Activated naive CD4-positive, alpha-beta T cell treated with anti-CD3 and anti-CD28 coated beads, Interleukin-2, amount 10 ng/mL, durations not matched to agents 7 days and 5 days (primary cell): Measurements from ENCODE around the gene C1orf115.

Experiments used
- CTCF ChIA-PET: fragments of 350-600 bp; sonication (Branson Sonifier 250); formaldehyde crosslinking; loops from one replicate; lab custom pipeline; 2021; ENCODE audit warnings: antibody characterized with exemption; lab: Charles Lee
- DNase-seq: peaks from one replicate; pipeline ENCODE4 v3.0.0-alpha.2; 2020
- H3K27ac Mint-ChIP-seq: one replicate; pipeline ENCODE4 v1.8.0; 2021; ENCODE audit warnings: mild to moderate bottlenecking, moderate library complexity, mixed read lengths
- H3K27me3 Mint-ChIP-seq: one replicate; pipeline ENCODE4 v1.8.0; 2021; ENCODE audit warnings: mild to moderate bottlenecking, mixed read lengths
- H3K36me3 Mint-ChIP-seq: one replicate; pipeline ENCODE4 v1.8.0; 2021; ENCODE audit warnings: mixed read lengths
- H3K4me1 Mint-ChIP-seq: one replicate; pipeline ENCODE4 v1.8.0; 2021; ENCODE audit warnings: mixed read lengths
- H3K4me3 Mint-ChIP-seq: one replicate; pipeline ENCODE4 v1.8.0; 2021; ENCODE audit warnings: mild to moderate bottlenecking, moderate library complexity, mixed read lengths
- H3K9me3 Mint-ChIP-seq: one replicate; pipeline ENCODE4 v1.8.0; 2021; ENCODE audit warnings: mixed read lengths

C1orf115 gene

DNA sequence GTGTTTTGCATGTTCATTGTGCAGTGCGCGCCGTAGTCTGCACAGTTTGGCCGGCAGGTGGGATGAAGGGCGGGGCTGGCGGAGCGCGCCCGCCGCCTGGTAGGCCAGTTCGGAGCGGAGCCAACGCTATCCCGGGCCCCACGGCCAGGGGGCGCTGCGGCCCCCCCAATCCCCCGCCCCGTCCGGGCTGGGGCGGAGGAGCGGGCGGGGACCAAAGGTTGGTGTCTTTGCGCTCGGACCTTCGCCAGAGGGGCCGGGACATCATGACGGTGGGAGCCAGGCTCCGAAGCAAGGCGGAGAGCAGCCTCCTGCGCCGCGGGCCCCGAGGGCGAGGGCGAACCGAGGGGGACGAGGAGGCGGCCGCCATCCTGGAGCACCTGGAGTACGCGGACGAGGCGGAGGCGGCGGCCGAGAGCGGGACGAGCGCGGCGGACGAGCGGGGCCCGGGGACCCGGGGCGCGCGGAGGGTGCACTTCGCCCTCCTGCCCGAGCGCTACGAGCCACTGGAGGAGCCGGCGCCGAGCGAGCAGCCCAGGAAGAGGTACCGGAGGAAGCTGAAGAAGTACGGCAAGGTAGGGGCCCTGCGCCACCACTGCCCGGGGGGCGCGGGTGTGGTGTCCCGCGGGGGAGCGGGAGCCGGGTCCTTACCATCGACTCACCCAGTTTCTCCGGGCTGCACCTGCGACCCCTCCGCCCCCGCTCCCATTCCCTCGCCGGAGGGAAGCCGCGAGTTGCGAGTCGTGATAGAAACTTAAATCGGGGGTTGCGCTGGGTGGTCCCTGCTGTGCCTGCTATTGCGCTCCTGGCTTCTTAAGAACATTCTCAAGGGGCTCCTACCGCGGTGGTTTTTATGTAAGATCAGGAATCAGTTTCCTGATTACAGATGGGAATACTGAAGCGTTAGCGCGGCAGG is at the start of gene C1orf115:
C1orf115 (plus strand) TSS at position 224 of the 913 bp plus-strand sequence; CDS start at position 264, 40 bp downstream.
- Mint-ChIP-seq H3K36me3 (no peaks in the 10 kb centered on the region), H3K9me3 (no peaks in the 10 kb centered on the region), H3K27me3 (peaks cover 29% of the 10 kb centered on the region), H3K27ac (no peak within 1 kb of the TSS), H3K4me3 (peak within 1 kb of the TSS; percentile 80), H3K4me1 (peaks cover 6% of the 10 kb centered on the region)
- peak; percentile 81 for DNase-seq
- CTCF ChIA-PET, result interaction anchor here (0.8 to 1.6 kb wide), 3 partner anchors 43 to 85 kb away, joined by 3 to 6 read pairs (median 4); no protein-coding TSS in a partner anchor

- Mint-ChIP-seq H3K9me3 (no peaks in the 10 kb centered on the region), H3K4me3 (no peak overlapping the region), H3K27me3 (no peaks in the 10 kb centered on the region), H3K27ac (no peak overlapping the region), H3K36me3 (no peaks in the 10 kb centered on the region), H3K4me1 (no peaks in the 10 kb centered on the region)
- DNase-seq, result no peak
- CTCF ChIA-PET, result no interaction called here
Observed at GRCh38 chr1:220642285-220642684, 47.9 kb upstream of the C1orf115 start.

DNA sequence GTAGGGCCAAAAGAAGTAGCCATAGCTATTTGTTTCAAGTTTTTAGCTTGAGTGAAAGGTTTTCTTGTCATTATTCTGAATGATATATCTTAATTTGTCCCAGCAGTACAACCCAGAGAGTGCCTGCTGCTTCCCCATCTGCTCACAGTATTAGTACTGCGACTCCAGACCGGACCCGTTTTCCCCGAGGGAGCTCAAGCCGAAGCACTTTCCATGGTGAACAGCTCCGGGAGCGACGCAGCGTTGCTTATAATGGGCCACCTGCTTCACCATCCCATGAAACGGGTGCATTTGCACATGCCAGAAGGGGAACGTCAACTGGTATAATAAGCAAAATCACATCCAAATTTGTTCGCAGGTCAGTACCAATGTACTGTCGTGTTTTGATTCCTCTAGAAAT is 37.2 kb upstream of the C1orf115 start:
- H3K27me3 Mint-ChIP-seq, result peaks cover 3% of the 10 kb centered on the region
- DNase-seq, result no peak
- H3K27ac Mint-ChIP-seq, result no peak overlapping the region
- H3K36me3 Mint-ChIP-seq, result no peaks in the 10 kb centered on the region
- H3K9me3 Mint-ChIP-seq, result no peaks in the 10 kb centered on the region
- H3K4me1 Mint-ChIP-seq, result no peaks in the 10 kb centered on the region
- CTCF ChIA-PET, result no interaction called here
- H3K4me3 Mint-ChIP-seq, result no peak overlapping the region

DNA sequence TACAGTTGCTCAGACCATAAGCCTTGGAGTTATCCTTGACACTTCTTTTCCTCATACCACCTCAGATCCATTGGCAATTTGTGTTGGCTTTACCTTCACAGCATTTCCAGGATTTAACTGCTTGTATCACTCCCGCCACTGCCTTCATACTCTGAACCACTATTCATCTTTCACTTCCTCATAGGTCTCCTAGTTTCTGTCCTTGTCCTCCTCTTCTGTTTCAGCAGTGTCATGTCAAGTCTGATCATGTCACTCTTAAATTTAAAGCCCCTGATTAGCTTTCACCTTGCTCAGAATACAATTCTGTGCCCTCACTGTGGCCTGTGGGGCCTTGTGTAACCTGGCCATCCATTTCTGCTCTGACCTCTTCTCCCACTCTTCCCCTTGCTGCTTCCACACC is 34.7 kb upstream of the C1orf115 start:
- Mint-ChIP-seq H3K36me3 (no peaks in the 10 kb centered on the region), H3K4me1 (no peaks in the 10 kb centered on the region), H3K4me3 (no peak overlapping the region), H3K27me3 (peaks cover 3% of the 10 kb centered on the region), H3K27ac (no peak overlapping the region), H3K9me3 (no peaks in the 10 kb centered on the region)
- DNase-seq, result no peak
- CTCF ChIA-PET, result no interaction called here

- no peaks in the 10 kb centered on the region for H3K9me3 Mint-ChIP-seq
- H3K4me1 Mint-ChIP-seq, result no peaks in the 10 kb centered on the region
- CTCF ChIA-PET, result no interaction called here
- H3K27me3 Mint-ChIP-seq, result peaks cover 3% of the 10 kb centered on the region
- no peaks in the 10 kb centered on the region for H3K36me3 Mint-ChIP-seq
- H3K4me3 Mint-ChIP-seq, result no peak overlapping the region
- no peak for DNase-seq
- H3K27ac Mint-ChIP-seq, result no peak overlapping the region
Observed at GRCh38 chr1:220655961-220656740, 34.0 kb upstream of the C1orf115 start.

- no peaks in the 10 kb centered on the region for H3K4me1 Mint-ChIP-seq
- no peaks in the 10 kb centered on the region for H3K36me3 Mint-ChIP-seq
- CTCF ChIA-PET, result interaction anchor here (0.8 kb wide), 1 partner anchor 13 kb away, joined by 3 read pairs; no protein-coding TSS in a partner anchor
- DNase-seq, result no peak
- peaks cover 7% of the 10 kb centered on the region for H3K27me3 Mint-ChIP-seq
- no peak overlapping the region for H3K4me3 Mint-ChIP-seq
- no peak overlapping the region for H3K27ac Mint-ChIP-seq
- no peaks in the 10 kb centered on the region for H3K9me3 Mint-ChIP-seq
Observed at GRCh38 chr1:220666349-220666748, 23.8 kb upstream of the C1orf115 start.

- Mint-ChIP-seq H3K36me3 (no peaks in the 10 kb centered on the region), H3K4me3 (no peak overlapping the region), H3K27ac (no peak overlapping the region), H3K27me3 (peaks cover 7% of the 10 kb centered on the region), H3K9me3 (no peaks in the 10 kb centered on the region), H3K4me1 (no peaks in the 10 kb centered on the region)
- CTCF ChIA-PET, result no interaction called here
- no peak for DNase-seq
Observed at GRCh38 chr1:220669005-220669404, 21.2 kb upstream of the C1orf115 start.

GRCh38 chr1:220670365-220670764 is 19.8 kb upstream of the C1orf115 start:
- Mint-ChIP-seq H3K27ac (no peak overlapping the region), H3K36me3 (no peaks in the 10 kb centered on the region), H3K9me3 (no peaks in the 10 kb centered on the region), H3K4me1 (no peaks in the 10 kb centered on the region), H3K4me3 (no peak overlapping the region), H3K27me3 (peaks cover 7% of the 10 kb centered on the region)
- DNase-seq, result no peak
- CTCF ChIA-PET, result no interaction called here

DNA sequence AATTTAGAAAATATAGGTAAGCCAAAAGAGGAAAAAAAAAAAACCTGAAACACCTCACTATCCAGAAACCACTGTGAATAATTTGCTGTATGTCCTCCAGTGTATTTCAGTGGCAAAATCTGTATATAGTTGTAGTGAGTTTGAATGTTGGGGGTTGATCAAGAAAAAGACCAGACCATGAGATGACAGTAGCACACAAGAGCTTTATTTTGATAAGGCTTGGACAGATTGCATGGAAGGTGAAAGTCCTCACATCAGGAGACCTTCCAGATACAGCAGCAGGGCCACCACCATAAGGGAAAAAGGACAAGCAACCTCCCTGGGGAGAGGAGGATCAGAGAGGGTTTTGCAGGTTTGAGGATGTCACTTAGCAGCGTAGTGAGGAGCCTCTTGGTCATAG is 16.2 kb upstream of the C1orf115 start:
- Mint-ChIP-seq H3K4me1 (no peaks in the 10 kb centered on the region), H3K27ac (no peak overlapping the region), H3K36me3 (no peaks in the 10 kb centered on the region), H3K4me3 (no peak overlapping the region), H3K9me3 (no peaks in the 10 kb centered on the region), H3K27me3 (peaks cover 15% of the 10 kb centered on the region)
- DNase-seq, result no peak
- CTCF ChIA-PET, result interaction anchor here (1.1 kb wide), 1 partner anchor 103 kb away, joined by 3 read pairs; no protein-coding TSS in a partner anchor

- no peak overlapping the region for H3K4me3 Mint-ChIP-seq
- H3K36me3 Mint-ChIP-seq, result no peaks in the 10 kb centered on the region
- H3K27ac Mint-ChIP-seq, result no peak overlapping the region
- H3K9me3 Mint-ChIP-seq, result no peaks in the 10 kb centered on the region
- peaks cover 15% of the 10 kb centered on the region for H3K27me3 Mint-ChIP-seq
- no peak for DNase-seq
- peaks cover 6% of the 10 kb centered on the region for H3K4me1 Mint-ChIP-seq
- CTCF ChIA-PET, result interaction anchor here (1.7 kb wide), 1 partner anchor 56 kb away, joined by 5 read pairs; no protein-coding TSS in a partner anchor
Observed at GRCh38 chr1:220677251-220677650, 12.9 kb upstream of the C1orf115 start.

DNA sequence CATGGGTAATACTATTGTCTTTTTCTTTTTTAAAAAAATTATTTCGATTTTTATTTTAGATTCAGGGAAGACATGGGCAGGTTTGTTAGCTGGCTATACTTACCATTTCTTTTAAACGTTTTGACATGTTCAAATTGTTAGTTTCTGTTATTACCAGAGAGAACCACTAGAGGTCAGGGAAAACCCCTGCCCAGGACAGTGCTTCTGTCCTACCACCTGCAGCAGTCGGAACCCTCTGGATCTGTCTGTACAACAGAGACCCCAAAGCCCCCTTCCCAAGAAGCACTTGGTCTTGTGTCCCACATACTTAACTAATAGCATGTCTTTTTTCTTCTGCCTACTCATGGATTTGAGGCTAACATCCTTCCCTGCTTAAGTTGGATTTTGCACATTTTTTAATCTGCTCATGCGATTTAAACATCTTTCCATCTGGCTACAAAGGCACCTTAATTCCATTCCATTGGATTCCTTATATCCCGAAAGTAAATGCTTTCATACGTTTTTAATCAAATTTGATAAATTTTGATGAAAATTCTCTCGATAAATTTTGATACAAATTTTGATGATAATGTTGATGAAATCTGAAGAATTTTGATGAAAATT is 10.0 kb upstream of the C1orf115 start:
- no peaks in the 10 kb centered on the region for H3K9me3 Mint-ChIP-seq
- CTCF ChIA-PET, result interaction anchor here (0.6 to 1.0 kb wide), 3 partner anchors 14 to 54 kb away, joined by 3 to 7 read pairs (median 4); no protein-coding TSS in a partner anchor
- no peaks in the 10 kb centered on the region for H3K36me3 Mint-ChIP-seq
- H3K27me3 Mint-ChIP-seq, result peaks cover 22% of the 10 kb centered on the region
- H3K4me1 Mint-ChIP-seq, result peaks cover 6% of the 10 kb centered on the region
- no peak overlapping the region for H3K4me3 Mint-ChIP-seq
- DNase-seq, result no peak
- no peak overlapping the region for H3K27ac Mint-ChIP-seq

GRCh38 chr1:220681220-220681880 is 8.8 kb upstream of the C1orf115 start:
- Mint-ChIP-seq H3K4me1 (peaks cover 6% of the 10 kb centered on the region), H3K4me3 (no peak overlapping the region), H3K27ac (no peak overlapping the region), H3K9me3 (no peaks in the 10 kb centered on the region), H3K27me3 (peaks cover 18% of the 10 kb centered on the region), H3K36me3 (no peaks in the 10 kb centered on the region)
- CTCF ChIA-PET, result interaction anchor here (1.6 to 1.7 kb wide), 2 partner anchors 52 to 494 kb away, joined by 4 to 10 read pairs; no protein-coding TSS in a partner anchor
- no peak for DNase-seq

- DNase-seq, result no peak
- Mint-ChIP-seq H3K4me3 (no peak overlapping the region), H3K4me1 (peaks cover 6% of the 10 kb centered on the region), H3K9me3 (no peaks in the 10 kb centered on the region), H3K27ac (no peak overlapping the region), H3K36me3 (no peaks in the 10 kb centered on the region), H3K27me3 (peaks cover 16% of the 10 kb centered on the region)
- CTCF ChIA-PET, result no interaction called here
Observed at GRCh38 chr1:220682901-220683576, 7.1 kb upstream of the C1orf115 start.
